MCF 10A (cell line): ENCODE measurements around the gene NUP98. TPM values are rescaled to one million over a fixed set of nuclear protein-coding genes. Genes with fewer than 3 reads are reported as not detected.

Source experiments
- BruUV-seq: library from RNA; stranded (reverse); fragments of 400-500 nt; replicated peaks from 2 replicates; lab custom pipeline; 2021; lab: Mats Ljungman, UMichigan
- CTCF ChIA-PET: fragments of 300-600 bp; sonication (Branson Sonifier 250); formaldehyde crosslinking; extraction: SDS; loops from one replicate; lab custom pipeline; 2021; ENCODE audit warnings: antibody characterized with exemption, inconsistent platforms; lab: Yijun Ruan, JAX
- POLR2A ChIA-PET: fragments of 300-600, 350-650 bp; sonication (Branson Sonifier 250); formaldehyde crosslinking; extraction: SDS; loops from one replicate; lab custom pipeline; 2020; ENCODE audit warnings: antibody characterized with exemption, inconsistent platforms; lab: Yijun Ruan, JAX
- DNase-seq: peaks from one replicate; pipeline ENCODE4 v3.0.0-alpha.2; 2018; ENCODE audit not compliant: unreplicated experiment
- H3K27ac Mint-ChIP-seq: one replicate; pipeline ENCODE4 v1.8.0; 2022; ENCODE audit warnings: mild to moderate bottlenecking, low read depth, mixed read lengths; ENCODE audit not compliant: unreplicated experiment
- H3K27me3 Mint-ChIP-seq: one replicate; pipeline ENCODE4 v1.8.0; 2022; ENCODE audit warnings: mixed read lengths; ENCODE audit not compliant: insufficient read depth, unreplicated experiment
- H3K36me3 Mint-ChIP-seq: one replicate; pipeline ENCODE4 v1.8.0; 2022; ENCODE audit warnings: mild to moderate bottlenecking, moderate library complexity, mixed read lengths; ENCODE audit not compliant: insufficient read depth, unreplicated experiment
- H3K4me1 Mint-ChIP-seq: one replicate; pipeline ENCODE4 v1.8.0; 2022; ENCODE audit warnings: mixed read lengths; ENCODE audit not compliant: insufficient read depth, unreplicated experiment
- H3K4me3 Mint-ChIP-seq: one replicate; pipeline ENCODE4 v1.8.0; 2022; ENCODE audit warnings: mild to moderate bottlenecking, moderate library complexity, mixed read lengths; ENCODE audit not compliant: unreplicated experiment
- H3K9me3 Mint-ChIP-seq: one replicate; pipeline ENCODE4 v1.8.0; 2022; ENCODE audit warnings: mixed read lengths; ENCODE audit not compliant: unreplicated experiment
- CTCF ChIP-seq: fragments of 200-600 bp; IDR thresholded peaks from one replicate; pipeline ENCODE4 v1.8.0; 2022; ENCODE audit warnings: antibody characterized with exemption, mild to moderate bottlenecking; ENCODE audit not compliant: unreplicated experiment
- intact Hi-C: fragments of 100-400 bp; cut with micrococcal nuclease; formaldehyde crosslinking; loops from 2 replicates; pipeline ENCODE4 v1.14.1; 2022
- total RNA-seq: library from RNA; stranded (reverse); gene quantifications from 2 replicates; pipeline ENCODE4 v1.2.3, GENCODE V29; 2022

Gene NUP98
- total RNA-seq, 1 experiment from 2014 or later = 83.7 TPM

DNA sequence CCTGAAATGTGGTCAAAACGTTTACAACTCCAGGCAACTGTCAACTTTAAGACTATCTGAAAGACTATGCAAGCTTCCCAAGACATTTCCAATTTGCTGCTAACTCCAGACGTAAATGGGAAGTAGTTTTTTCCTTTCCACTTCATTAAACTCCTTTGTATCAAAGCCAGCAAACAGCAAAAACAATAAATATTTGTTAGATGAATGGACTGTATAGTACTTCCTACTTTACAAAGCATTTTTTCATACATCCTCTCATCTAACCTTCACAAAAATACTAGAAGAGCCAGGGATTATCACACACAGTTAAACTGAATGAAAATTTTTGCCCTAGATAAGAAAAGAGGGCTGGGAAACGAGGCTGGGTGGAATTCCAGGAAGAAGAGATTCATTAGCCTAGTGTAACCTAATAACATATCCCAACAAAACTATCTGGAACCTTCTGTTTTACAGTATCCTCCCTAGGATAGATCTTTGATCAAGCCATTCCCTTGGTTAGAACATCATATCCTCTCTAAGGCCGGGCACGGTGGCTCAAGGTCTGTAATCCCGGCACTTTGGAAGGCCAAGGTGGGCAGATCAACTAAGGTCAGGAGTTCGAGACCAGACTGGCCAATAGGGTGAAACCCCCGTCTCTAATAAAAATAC lies 10.4 kb downstream of the NUP98 start:
- Mint-ChIP-seq H3K36me3 (peaks cover 49% of the 10 kb centered on the region), H3K27ac (peak overlapping the region; percentile 20), H3K4me1 (peaks cover 14% of the 10 kb centered on the region), H3K27me3 (no peaks in the 10 kb centered on the region), H3K4me3 (no peak overlapping the region), H3K9me3 (no peaks in the 10 kb centered on the region)
- TF ChIP-seq CTCF = no peak
- POLR2A ChIA-PET = interaction anchor here (6.7 kb wide), 1 partner anchor 9 kb away, joined by 51 read pairs; the partner anchor contains the start of gene NUP98
- BruUV-seq = no TSS peak
- intact Hi-C loops = no loop called here
- CTCF ChIA-PET = no interaction called here
- no peak for DNase-seq

DNA sequence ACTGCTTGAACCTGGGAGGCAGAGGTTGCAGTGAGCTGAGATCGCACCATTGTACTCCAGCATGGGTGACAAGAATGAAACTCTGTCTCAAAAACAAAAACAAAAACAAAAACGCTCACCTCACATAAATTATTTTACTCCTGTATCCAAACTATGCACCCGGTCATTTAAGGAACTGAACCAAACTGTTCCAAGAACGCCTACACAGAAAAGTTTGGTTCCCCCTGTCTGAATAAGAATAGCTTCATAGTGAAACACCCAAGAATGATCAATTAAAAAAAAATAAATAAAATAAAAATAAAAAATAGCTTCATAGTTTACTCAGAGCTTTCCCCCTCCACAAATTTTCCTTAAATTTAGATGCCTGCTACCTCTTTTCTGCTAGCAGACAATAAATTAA lies 13.7 kb downstream of the NUP98 start:
- H3K27me3 Mint-ChIP-seq = no peaks in the 10 kb centered on the region
- no peaks in the 10 kb centered on the region for H3K9me3 Mint-ChIP-seq
- BruUV-seq = no TSS peak
- ChIA-PET CTCF (interaction anchor here (0.7 to 1.9 kb wide), 3 partner anchors 13 to 289 kb away, joined by 6 to 7 read pairs (median 7); no protein-coding TSS in a partner anchor), POLR2A (interaction anchor here (1.0 to 6.7 kb wide), 3 partner anchors 9 to 26 kb away, joined by 3 to 51 read pairs (median 3); partner anchors contain the start of gene NUP98)
- intact Hi-C loops = no loop called here
- peaks cover 64% of the 10 kb centered on the region for H3K36me3 Mint-ChIP-seq
- DNase-seq = no peak
- TF ChIP-seq CTCF = no peak
- peaks cover 10% of the 10 kb centered on the region for H3K4me1 Mint-ChIP-seq
- no peak overlapping the region for H3K4me3 Mint-ChIP-seq
- no peak overlapping the region for H3K27ac Mint-ChIP-seq

- no peak overlapping the region for H3K4me3 Mint-ChIP-seq
- no peak for TF ChIP-seq CTCF
- ChIA-PET CTCF (interaction anchor here (1.1 to 1.9 kb wide), 2 partner anchors 13 to 290 kb away, joined by 7 read pairs; no protein-coding TSS in a partner anchor), POLR2A (interaction anchor here (1.0 to 6.7 kb wide), 3 partner anchors 9 to 26 kb away, joined by 3 to 51 read pairs (median 3); partner anchors contain the start of gene NUP98)
- H3K4me1 Mint-ChIP-seq = peaks cover 8% of the 10 kb centered on the region
- no peaks in the 10 kb centered on the region for H3K27me3 Mint-ChIP-seq
- DNase-seq = no peak
- intact Hi-C loops = no loop called here
- peaks cover 66% of the 10 kb centered on the region for H3K36me3 Mint-ChIP-seq
- no peaks in the 10 kb centered on the region for H3K9me3 Mint-ChIP-seq
- BruUV-seq = no TSS peak
- peak overlapping the region; percentile 54 for H3K27ac Mint-ChIP-seq
Measured at GRCh38 chr11:3782963-3783362, 14.4 kb downstream of the NUP98 start.

- BruUV-seq = no TSS peak
- no peak for TF ChIP-seq CTCF
- Mint-ChIP-seq H3K4me3 (no peak overlapping the region), H3K4me1 (peaks cover 5% of the 10 kb centered on the region), H3K27ac (peak overlapping the region; percentile 54), H3K36me3 (peaks cover 72% of the 10 kb centered on the region), H3K9me3 (no peaks in the 10 kb centered on the region), H3K27me3 (no peaks in the 10 kb centered on the region)
- ChIA-PET CTCF (interaction anchor here (1.3 kb wide), 1 partner anchor 28 kb away, joined by 8 read pairs; no protein-coding TSS in a partner anchor), POLR2A (interaction anchor here (0.7 to 6.7 kb wide), 4 partner anchors 9 to 60 kb away, joined by 3 to 51 read pairs (median 4); partner anchors contain the start of gene NUP98)
- peak; percentile 54 for DNase-seq
- intact Hi-C loops = no loop called here
Measured at GRCh38 chr11:3781423-3781822, 15.9 kb downstream of the NUP98 start.
